DMS53 treated with DMSO at 0.1 percent for 48 hours (cell line): Measurements from ENCODE around the gene EPS8L2.
A peak's percentile ranks its signal among the peaks of the same experiment; 100 is the strongest.
"Not testable (repeated sequence)": the region's sequence is repeated elsewhere in the genome, so short reads cannot be mapped to it uniquely, and the experiment has no call there.

Source experiments
- DNase-seq: peaks from one replicate; lab custom pipeline; 2025; ENCODE audit not compliant: unreplicated experiment; lab: John Stamatoyannopoulos, UW

EPS8L2 gene

DNA sequence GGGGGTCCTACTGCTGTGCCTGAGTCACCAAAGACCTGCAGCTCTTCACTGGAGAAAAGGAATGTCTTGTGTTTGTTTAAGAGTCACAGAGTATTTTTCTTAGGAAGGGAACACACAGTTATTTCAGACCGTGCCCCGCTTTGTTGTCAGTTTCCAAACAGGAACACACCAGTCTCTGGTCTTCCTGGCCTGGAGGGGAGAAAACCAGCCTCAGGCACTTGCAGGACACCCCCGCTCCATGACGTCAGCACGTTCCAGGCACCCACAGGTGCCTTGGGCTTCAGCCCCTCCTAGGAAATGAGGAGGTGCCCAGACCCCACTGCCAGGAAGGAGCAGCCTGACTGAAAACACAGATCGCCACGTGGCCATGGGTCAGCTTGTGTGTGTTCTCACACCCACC lies 16.4 kb upstream of the EPS8L2 start:
- no peak for DNase-seq

DNA sequence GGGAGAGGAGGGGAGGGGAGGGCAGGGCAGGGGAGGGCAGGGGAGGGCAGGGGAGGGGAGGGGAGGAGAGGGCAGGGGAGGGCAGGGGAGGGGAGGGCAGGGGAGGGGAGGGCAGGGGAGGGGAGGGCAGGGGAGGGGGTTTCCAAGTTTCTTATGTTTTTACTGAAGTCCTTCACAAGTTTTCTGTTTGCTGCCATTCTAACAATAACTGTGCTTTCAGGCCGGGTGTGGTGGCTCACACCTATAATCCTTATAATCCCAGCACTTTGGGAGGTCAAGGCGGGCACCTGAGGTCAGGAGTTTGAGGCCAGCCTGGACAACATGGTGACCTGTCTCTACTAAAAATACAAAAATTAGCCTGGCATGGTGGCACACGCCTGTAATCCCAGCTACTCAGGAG lies 15.8 kb upstream of the EPS8L2 start:
- not testable (repeated sequence) for DNase-seq

DNA sequence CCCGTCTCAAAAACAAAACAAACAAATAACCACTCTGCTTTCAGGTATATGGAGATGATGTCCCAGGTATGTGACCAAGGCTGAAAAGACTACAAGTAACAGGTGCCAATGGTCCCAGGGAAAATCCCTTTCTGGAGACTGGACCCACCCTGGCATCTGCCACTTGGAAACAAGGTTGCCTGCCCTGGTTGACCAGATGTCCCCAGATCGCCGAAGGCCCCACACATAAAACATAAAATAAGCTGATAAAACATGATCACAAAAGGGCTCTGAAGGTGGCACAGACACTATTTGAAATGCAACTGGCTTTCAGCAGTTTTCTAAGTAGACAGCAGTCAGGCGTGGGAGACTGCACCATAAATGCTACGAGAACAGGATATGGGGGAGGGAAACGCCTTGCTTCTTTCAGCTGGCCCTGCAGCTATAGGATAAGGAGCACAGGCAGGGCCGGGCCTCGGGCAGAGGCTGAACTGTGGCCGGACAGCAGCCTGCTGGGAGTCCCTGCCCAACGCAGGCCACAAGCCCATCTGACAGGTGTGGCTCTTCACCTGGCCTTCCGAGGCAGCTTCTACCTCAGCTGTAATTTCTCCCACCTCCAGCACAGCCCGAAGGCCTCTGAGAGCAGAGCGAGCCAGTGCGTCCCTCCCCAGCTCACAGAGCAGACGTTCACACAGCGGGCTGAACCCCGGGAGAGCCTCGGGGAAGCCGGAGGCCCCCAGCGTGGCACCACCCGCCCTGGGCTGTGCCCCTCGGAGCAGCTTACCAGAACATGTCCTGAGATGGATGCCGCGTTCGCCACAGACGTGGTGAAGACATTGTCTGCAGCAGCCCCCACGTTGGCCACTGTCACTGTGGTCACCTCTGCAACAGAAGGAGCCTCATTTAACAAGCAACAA lies 15.0 kb upstream of the EPS8L2 start:
- no peak for DNase-seq

DNA sequence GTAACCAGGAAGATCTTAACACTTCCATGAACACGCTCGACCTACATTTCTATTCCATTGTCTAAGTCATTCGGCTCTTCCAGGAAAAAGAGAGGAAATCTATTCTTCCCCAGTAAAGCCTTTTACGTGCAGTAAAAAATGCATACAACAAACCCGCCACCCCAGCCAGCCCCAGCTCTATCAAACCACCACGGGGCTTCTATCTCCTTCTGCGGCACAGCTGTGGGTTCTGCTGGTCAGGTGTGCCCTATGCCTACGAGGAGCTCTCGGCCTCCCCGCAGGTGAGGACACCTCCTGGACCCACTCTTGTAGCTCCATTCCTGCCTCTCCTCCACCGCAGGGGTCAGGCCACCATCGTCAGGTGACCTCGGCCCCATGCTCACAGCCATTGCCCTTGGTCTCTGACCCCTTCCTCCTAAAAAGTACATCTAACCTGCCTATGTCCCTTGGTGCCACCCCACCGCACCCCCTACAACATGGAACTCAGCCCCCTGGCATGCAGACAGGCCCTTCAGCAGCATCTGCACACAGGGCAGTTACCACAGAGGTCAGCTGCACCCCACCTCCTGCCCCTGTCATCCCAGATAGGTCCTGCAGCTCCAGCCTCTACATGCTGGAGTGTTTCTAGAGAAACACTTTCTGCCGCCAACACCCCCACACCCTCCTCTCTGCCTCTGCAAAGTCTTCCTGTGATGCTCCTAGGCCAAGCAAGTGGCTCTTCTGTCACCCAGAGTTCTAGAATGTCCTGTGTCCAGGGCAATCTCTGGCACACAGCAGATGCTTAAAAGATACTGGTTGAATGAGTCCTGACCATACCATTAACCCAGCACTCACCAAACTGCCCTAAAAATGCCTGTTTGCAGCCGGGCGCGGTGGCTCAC lies 14.1 kb upstream of the EPS8L2 start:
- no peak for DNase-seq

DNA sequence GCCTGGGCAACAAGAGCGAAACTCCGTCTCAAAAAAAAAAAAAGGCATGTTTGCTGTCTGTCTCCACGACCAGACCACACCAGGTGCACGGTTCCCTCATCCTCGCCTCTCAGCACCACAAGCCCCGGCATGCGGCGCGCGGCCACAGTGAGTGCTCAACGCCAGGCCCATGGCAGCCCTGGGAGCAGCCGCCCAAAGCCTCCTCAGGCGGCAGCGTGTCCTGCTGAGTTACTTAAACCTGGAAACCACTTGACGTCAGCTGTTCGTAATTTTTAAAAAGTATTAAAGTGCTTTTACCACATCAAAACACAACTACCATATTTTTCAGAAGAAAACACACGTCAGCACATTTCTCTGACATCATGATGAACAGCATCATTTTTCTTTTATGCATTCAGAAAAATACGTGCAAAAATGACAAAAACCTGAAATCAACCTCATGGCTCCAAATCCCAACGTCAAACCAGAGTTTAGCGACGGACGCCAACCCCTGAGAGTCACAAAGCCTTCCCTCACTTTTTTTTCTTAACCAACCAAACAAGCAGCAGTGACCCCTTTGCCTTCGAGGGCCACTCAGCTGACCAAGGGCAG lies 13.1 kb upstream of the EPS8L2 start:
- DNase-seq, result no peak

DNA sequence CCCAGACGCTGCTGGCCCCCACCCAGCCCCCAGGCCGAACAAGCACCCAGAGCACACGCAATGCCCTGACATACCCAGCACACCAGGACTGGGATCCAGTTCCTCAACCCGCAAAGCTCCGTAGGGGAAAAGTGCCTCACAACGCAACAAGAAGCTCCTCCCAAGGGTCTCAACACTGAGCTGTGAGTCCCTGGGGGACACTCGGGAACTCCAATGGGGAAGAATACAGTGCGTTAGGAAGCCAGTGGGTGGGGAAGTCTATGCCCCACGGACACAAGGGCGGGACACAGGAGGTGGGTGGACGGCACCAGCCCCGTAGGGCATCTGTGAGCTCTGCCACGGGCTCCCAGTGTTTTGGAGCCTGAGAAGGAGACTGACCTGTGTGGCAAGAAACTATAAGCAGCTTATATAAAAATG lies 12.6 kb upstream of the EPS8L2 start:
- DNase-seq, result no peak

DNA sequence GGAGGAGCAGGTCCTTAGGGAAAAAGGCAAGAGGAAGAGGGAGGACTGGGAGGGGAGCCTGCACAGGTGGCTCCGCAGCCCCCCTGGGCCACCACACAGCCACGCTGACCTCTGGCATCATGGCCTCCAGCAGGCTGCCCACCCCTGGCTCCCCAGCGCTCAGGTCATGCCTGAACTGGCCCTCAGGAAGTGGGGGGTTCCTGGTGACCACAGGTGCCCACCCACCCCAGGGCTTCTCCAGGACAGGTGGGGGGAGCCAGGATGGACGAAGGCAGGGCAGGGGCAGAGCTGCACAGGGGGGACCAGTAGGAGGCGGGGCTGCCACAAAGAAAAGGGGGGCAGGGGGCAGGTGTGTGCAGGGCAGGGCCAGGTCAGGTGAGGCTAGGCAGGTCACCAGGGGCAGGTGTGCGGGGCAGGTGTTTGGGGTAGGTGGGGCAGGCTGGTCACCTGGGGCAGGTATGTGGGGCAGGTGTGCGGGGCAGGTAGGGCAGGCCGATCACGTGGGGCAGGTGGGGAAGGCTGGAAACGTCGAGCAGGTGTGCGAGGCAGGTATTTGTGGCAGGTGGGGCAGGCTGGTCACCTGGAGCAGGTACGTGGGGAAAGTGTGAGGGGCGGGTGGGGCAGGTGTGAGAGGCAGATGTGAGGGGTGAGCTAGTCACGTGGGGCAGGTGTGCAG lies 12.0 kb upstream of the EPS8L2 start:
- peak; percentile 85 for DNase-seq

DNA sequence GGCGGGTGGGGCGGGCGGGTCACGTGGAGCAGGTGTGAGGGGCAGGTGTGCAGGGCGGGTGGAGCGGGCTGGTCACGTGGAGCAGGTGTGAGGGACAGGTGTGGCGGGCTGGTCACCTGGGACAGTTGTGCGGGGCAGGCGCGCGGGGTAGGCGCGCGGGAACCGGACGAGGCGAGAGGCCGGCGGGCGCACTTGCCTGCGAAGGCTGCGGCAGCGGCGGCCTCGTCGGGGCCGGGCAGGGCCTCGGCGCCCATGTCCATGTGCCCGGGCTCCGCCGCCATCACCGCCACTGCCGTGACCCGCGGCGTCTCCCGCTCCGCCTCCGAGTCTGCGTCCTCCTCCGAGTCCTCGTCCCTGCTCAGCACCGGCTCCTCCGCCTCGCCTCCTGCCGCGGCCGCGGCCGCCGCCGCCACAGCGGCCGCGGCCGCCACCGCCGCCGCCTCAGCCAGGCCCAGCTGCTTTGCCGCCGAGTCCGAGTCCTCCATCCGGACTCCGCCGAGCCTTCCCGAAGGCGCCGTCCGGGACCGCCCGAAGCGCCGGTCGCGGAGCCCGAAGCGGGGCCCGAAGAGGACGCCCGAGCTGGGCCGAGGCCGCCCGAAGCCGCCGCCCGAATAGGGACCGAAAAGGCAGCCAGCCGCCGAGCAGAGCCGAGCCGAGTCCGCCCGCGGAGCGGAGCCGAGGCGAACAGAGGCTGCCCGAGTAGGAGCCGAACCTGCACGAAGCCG lies 11.3 kb upstream of the EPS8L2 start, which contains the start of gene DEAF1:
DEAF1 (minus strand) TSS at position 660 of the 725 bp plus-strand sequence; CDS start at position 485, 175 bp downstream.
- DNase-seq, result peak; percentile 98

DNA sequence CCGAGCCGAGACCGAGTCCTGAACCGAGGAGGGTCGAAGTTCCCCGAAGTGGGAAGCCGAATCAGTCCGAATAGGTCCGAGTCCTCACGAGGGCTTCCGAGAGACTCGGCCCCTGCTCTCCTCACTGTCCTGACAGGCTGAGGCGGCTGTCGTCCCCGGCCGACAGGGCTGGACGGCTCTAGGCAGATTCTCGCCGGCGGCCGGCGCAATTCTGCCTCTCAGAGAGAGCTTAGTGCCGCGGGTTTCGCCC lies 10.8 kb upstream of the EPS8L2 start:
- no peak for DNase-seq

DNA sequence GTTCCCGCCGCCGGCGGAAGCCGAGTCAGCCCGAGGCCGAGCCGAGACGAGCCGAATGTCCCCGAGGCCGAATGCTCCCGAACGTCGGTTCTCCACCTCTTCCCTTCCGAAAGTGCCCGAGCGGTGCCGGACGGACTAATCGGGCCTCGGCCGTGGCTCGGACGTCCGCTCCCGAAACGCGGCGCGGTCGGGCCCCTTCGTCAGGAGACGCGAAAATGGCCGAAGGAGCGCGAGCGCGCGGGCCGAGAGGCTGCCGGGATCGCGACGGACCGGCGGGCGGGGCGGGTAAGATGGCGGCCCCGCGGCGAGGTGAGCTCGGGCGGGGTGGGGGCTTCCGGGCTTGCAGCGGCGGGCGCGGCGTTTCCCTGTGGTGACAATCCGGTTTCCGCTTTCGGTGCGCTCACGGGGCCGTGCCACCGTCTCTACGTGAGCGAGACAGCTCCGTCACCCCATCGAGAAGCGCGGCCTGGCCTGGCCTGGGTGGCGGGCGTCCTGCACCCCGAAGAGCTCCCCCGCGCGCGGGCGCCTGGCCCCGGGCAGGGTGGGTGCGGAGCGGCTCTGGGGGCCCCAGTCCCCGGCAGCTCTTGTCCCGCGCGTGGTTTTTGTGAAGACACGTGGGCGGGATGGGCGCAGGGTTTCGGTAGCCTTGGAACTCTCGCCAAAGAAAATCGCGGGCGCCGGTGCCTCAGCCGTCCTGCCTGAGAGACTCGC lies 10.3 kb upstream of the EPS8L2 start, which contains the start of gene TMEM80:
TMEM80 (plus strand) TSS at position 279 of the 711 bp plus-strand sequence; CDS start at position 291, 12 bp downstream.
- DNase-seq, result peak; percentile 98

DNA sequence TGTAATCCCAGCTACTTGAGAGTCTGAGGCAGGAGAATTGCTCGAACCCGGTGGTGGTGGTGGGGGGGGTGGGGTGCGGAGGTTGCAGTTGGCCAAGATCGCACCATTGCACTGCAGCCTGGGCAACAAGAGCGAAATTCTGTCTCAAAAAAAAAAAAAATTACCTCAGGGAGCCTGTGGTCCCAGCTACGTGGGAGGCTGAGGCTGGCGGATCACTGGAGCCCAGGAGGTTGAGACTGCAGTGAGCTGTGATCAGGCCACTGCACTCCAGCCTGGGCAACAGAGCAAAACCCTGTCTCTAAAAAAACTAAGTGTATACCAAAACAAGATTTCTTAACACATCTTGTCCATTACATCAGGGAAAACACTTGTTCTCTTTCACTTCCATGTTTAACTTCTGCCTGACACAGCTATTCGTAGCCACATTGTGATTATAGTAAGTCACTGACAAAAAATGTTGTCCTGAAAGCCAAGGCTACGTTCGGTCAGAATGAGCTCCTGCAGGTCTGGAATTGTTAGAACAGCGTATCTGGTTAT lies 9.0 kb upstream of the EPS8L2 start:
- DNase-seq, result no peak

DNA sequence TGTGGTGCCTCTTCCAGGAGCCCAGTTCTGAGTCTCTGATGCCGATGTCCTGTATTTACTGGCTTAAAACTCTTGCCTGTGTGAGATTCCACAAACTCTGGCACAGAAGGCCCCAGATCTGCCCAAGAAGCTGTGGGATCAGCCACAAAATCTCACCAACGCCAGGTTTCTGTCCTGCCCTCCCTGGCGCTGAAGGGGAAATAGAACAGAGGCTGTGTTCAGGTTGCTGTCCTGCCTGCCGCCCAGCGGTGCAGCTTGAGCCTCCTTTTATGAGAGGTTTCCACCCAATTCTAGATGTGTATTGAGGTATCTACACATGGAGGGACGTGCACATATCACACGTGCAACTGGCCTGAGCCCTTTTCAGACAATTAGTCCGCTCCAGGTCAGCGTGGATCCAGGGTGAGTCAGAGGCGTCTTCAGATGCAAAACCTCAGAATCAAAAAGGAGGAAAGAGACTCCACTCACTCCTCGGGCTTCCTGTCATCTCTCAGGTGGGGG lies 8.2 kb upstream of the EPS8L2 start:
- DNase-seq, result no peak

DNA sequence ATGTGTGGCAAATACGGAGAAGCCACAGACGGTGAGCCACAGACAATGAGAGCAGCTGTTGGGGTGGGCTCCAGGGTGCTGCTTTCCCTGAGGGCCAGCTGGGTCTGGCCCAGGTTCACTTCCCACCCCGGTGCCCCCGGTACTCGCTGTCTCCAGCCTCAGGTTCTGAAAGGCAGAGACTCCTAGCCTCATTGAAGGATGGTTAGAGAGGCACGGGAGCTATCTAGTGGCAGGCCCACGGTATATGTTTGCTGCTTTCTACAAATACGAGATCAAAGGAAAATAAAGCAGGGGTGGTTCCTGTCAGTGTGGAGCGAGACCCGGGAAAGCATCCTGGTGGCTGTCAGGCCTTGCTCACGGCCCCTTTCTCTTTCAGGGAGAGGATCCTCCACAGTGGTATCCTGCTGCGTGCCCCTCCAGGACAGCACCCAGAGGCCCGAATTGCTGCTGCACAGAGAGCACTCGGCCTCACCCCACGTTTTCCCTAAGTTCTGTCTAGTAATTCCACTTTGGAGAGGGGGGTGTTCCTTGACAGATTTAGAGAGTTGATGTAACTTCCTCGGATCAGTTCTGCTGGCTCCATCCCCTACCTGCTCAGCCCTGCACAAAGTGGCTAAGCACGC lies 7.4 kb upstream of the EPS8L2 start:
- DNase-seq, result no peak

DNA sequence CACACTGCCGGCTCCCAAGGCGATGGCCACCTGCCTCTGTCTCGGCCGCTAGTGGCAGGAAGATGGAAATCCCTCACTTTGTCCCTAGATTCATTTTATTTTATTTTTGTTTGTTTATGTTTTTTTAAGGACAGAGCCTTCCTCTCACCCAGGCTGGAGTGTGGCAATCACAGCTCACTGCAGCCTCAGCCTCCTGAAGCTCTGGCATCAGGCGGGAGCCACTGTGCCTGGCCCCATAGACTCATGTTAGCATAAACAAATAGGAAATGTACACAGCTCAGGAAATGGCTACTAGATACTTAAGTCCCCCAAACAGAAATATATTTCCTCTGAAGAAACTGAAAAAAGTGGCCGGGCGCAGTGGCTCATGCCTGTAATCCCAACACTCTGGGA lies 6.9 kb upstream of the EPS8L2 start:
- DNase-seq, result no peak

DNA sequence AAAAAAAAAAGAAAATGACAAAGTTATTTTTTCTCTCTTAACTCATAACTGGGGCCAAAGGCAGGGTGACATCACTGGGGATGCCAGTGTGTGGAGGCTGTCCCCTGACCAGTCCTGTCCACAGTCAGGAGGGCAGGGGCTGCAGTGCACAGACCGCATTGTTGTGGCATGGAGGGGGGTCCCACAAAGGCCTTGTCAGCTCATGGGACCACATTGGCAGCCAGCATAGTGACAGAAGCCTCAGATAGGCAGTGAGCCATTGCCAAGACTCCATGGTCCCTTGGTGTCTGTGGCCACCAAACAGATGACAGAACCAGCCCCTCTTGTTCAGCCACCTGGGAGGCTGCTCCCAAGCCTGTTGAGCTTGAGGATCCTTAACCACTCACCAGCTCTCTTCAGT lies 6.3 kb upstream of the EPS8L2 start:
- no peak for DNase-seq

DNA sequence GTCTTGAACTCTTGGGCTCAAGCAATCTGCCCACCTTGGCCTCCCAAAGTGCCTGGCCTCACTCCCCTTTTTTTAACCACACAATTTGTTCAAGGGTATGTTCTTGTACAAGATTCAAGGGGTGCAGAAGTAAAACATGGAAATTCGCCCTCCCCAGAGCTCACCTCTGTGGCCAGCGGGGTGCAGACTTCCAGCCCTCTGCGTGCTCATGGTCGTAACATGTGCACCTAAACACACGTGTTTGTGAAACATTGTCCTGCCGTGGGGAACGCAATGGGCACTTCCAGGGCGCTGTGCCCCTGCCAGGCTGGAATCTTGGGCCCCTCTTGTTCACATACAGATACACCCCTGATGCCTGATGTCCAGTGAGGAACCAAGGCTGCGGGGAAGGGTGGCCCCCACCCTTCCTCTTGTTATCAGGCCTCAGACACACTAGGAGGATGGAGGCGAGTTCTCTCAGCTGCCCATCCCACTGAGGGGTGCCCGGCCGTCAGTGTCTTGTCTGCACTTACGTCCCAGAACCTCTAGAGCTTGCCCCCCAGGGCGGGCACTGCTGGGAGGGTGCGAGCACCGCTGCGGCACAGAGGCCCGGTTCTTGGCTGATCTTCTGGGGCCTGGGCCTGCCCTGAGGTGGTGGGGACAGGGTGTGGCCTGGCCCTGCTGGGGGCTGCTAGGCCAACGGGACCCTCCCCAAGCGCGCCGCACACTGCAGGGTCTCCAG lies 4.1 kb upstream of the EPS8L2 start:
- no peak for DNase-seq

DNA sequence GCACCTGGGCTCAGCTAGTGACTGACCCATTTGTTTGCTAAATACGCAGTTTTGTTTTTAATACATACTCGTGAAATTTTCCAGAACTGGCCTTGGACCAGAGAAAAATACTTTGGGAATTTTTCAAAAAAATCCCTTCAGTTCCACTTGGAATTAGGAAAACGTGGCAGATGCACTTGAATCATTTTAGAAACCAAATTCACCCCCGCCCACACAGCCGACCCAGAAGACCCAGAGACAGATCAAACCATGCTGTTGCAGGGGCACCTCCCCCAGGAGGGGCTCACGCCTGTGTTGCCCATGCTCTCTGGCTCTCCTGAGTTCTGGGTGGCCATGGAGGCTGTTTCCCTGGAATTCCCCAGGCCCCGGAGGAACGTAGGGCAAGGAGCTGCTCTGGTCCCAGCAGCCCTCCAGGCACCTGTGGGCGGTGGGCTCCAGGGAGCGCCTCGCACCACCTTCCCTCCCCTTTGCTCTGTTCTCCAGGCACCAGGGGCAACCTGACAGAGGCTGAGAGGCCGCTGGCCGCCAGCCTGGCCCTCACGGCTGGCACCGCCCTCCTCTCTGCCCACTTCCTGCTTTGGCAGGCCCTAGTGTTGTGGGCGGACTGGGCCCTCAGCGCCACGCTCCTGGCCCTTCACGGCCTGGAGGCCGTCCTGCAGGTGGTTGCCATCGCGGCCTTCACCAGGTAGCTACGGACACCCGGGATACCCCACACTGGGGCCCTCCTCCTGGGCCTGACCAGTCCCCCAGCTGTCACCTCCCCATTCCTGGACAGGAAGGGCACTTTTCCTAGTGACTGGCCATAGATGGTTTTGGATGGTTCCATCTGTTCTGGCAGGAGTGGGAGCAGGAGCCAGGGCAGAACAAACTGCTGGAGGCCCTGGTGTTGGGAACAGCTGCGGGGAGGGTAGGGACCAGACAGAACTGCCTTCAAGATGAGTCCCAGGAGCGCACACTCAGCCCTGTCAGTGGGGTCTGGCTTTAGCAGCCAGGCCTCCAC lies 3.3 kb upstream of the EPS8L2 start:
- peak; percentile 78 for DNase-seq
